Liver (tissue), 9 donors: ENCODE data around the gene PCDHGB3. TPM values are rescaled to one million over a fixed set of nuclear protein-coding genes. Genes with fewer than 3 reads are reported as not detected.
A peak's percentile ranks its signal among the peaks of the same experiment; 100 is the strongest.
"Not testable (repeated sequence)": the region's sequence is repeated elsewhere in the genome, so short reads cannot be mapped to it uniquely, and the experiment has no call there.

Experiments used
- DNase-seq: peaks from one replicate; pipeline ENCODE4 v3.0.0-alpha.2; 2017; ENCODE audit warnings: low spot score
- H3K27ac ChIP-seq, 2 donors: one replicate each; pipeline ENCODE4 v1.7.0; 2013; ENCODE audit warnings: inconsistent platforms in 2 of 2, low read length in 2 of 2, control low read depth in 1 of 2, low read depth in 1 of 2, mild to moderate bottlenecking in 1 of 2
- H3K27me3 ChIP-seq, 4 donors: one replicate each; pipeline versions ENCODE4 v1.6.1 to v1.7.0; 2013; ENCODE audit warnings: low read length in 3 of 4, inconsistent platforms in 1 of 4, mild to moderate bottlenecking in 1 of 4, moderate library complexity in 1 of 4; ENCODE audit not compliant: control insufficient read depth in 4 of 4, insufficient read depth in 4 of 4
- H3K36me3 ChIP-seq, 4 donors: one replicate each; pipeline versions ENCODE4 v1.6.1 to v1.7.0; 2013; ENCODE audit warnings: low read length in 3 of 4, mild to moderate bottlenecking in 3 of 4, low read depth in 1 of 4, moderate library complexity in 1 of 4; ENCODE audit not compliant: control insufficient read depth in 4 of 4, insufficient read depth in 3 of 4
- H3K4me1 ChIP-seq, 4 donors: one replicate each; pipeline versions ENCODE4 v1.6.1 to v1.7.0; 2013; ENCODE audit warnings: low read length in 3 of 4, mild to moderate bottlenecking in 3 of 4, moderate library complexity in 1 of 4; ENCODE audit not compliant: control insufficient read depth in 4 of 4, insufficient read depth in 4 of 4
- H3K4me3 ChIP-seq, 3 donors: one replicate each; pipeline versions ENCODE4 v1.6.1 to v1.7.0; 2013; ENCODE audit warnings: low read length in 3 of 3, control low read depth in 1 of 3, low read depth in 1 of 3, mild to moderate bottlenecking in 1 of 3
- H3K9ac ChIP-seq, 2 donors: one replicate each; pipeline ENCODE4 v1.7.0; 2013; ENCODE audit warnings: low read length in 2 of 2, mild to moderate bottlenecking in 2 of 2, moderate library complexity in 2 of 2, control low read depth in 1 of 2, low read depth in 1 of 2
- H3K9me3 ChIP-seq, 4 donors: one replicate each; pipeline versions ENCODE4 v1.6.1 to v1.7.0; 2013; ENCODE audit warnings: low read length in 3 of 4; ENCODE audit not compliant: control insufficient read depth in 4 of 4
- EGR1 ChIP-seq, 2 donors: IDR thresholded peaks; 2 replicates each; pipeline ENCODE4 v1.6.1; 2016 to 2018; ENCODE audit warnings: antibody characterized with exemption in 2 of 2, low read depth in 2 of 2
- FOXA1 ChIP-seq: IDR thresholded peaks from 2 replicates; pipeline ENCODE4 v1.6.1; 2016; ENCODE audit warnings: antibody characterized with exemption
- FOXA2 ChIP-seq: IDR thresholded peaks from 2 replicates; pipeline ENCODE4 v1.6.1; 2016; ENCODE audit warnings: antibody characterized with exemption
- GABPA ChIP-seq, 2 donors: IDR thresholded peaks in 1 of 2; conservative IDR thresholded peaks in 1 of 2; 2 replicates each; pipeline ENCODE4 v1.6.1; 2016; ENCODE audit warnings: antibody characterized with exemption in 2 of 2, mild to moderate bottlenecking in 1 of 2, moderate library complexity in 1 of 2
- HNF4G ChIP-seq: IDR thresholded peaks from 2 replicates; pipeline ENCODE4 v1.6.1; 2016; ENCODE audit warnings: antibody characterized with exemption
- JUND ChIP-seq, 2 donors: IDR thresholded peaks; 2 replicates each; pipeline ENCODE4 v1.6.1; 2016; ENCODE audit warnings: antibody characterized with exemption in 2 of 2
- NR2F2 ChIP-seq: IDR thresholded peaks from 2 replicates; pipeline ENCODE4 v1.6.1; 2016; ENCODE audit warnings: antibody characterized with exemption
- RAD21 ChIP-seq, 2 donors: IDR thresholded peaks; 2 replicates each; pipeline ENCODE4 v1.6.1; 2016; ENCODE audit warnings: antibody characterized with exemption in 2 of 2, mild to moderate bottlenecking in 2 of 2
- RXRA ChIP-seq, 2 donors: IDR thresholded peaks; 2 replicates each; pipeline ENCODE4 v1.6.1; 2017 to 2018; ENCODE audit warnings: antibody characterized with exemption in 2 of 2, mild to moderate bottlenecking in 1 of 2
- SP1 ChIP-seq: IDR thresholded peaks from 2 replicates; pipeline ENCODE4 v1.6.1; 2018; ENCODE audit warnings: antibody characterized with exemption, mild to moderate bottlenecking
- YY1 ChIP-seq: IDR thresholded peaks from 2 replicates; pipeline ENCODE4 v1.6.1; 2016; ENCODE audit warnings: antibody characterized with exemption, mild to moderate bottlenecking
- WGBS: extraction: QIAGEN DNeasy Blood & Tissue Kit; methylation state at CpG from one replicate; pipeline ENCODE4 v1.1.7; 2013; 5-methylcytosine and 5-hydroxymethylcytosine counted together
- polyA plus RNA-seq, 2 donors: library from polyadenylated mRNA; stranded (reverse) in 1 of 2; unstranded in 1 of 2; fragments of 200-250 nt in 1 of 2; fragments of >200 nt in 1 of 2; fragmentation: Nextera tagmentation in 1 of 2; extraction: Ambion mirVana in 1 of 2; gene quantifications; one replicate each; pipeline versions ENCODE4 v1.2.1 to v1.2.3, GENCODE V29; 2013 to 2015
- total RNA-seq, 2 donors: library from RNA; depleted of rRNA; stranded (reverse); fragments of >200 nt; gene quantifications; one replicate each; pipeline ENCODE4 v1.2.3, GENCODE V29; 2014
- TF ChIP-seq, protein P1 (sequence below): fragments of 150-350 bp; IDR thresholded peaks from 2 replicates; pipeline ENCODE4 v1.5.1; 2017; ENCODE audit warnings: improper control_type of control experiment, low read depth, low read length; ENCODE audit not compliant: missing input control
- TF ChIP-seq, protein P2 (sequence below): IDR thresholded peaks from 2 replicates; pipeline ENCODE4 v1.6.1; 2016; ENCODE audit warnings: antibody characterized with exemption, mild to moderate bottlenecking
- TF ChIP-seq, protein P3 (sequence below): IDR thresholded peaks from 2 replicates; pipeline ENCODE4 v1.6.1; 2016; ENCODE audit warnings: antibody characterized with exemption
- TF ChIP-seq, protein P4 (sequence below): IDR thresholded peaks from 2 replicates; pipeline ENCODE4 v1.6.1; 2016; ENCODE audit warnings: antibody characterized with exemption
- donor health status: healthy.
- donor health status: healthy.
- donor health status: healthy.
- donor health status: healthy.
- donor health status: healthy.

The PCDHGB3 gene
- total and polyA plus RNA-seq, 4 donors: 0.07 to 1.2 (median 0.37) TPM; not detected in 1

- 7% methylated on average over 24 of the region's 43 CpGs for WGBS
- Histone ChIP-seq H3K4me3 (peak within 1 kb of the TSS; percentile 41 to 54 (median 45)), H3K9me3 (peaks cover 20 to 67% (median 36%) of the 10 kb centered on the region in 4 donors)
- H3K4me1 ChIP-seq, H3K36me3 ChIP-seq, H3K27ac ChIP-seq, DNase-seq, H3K9ac ChIP-seq, H3K27me3 ChIP-seq: not testable (repeated sequence)
- TF ChIP-seq, protein P1, sequence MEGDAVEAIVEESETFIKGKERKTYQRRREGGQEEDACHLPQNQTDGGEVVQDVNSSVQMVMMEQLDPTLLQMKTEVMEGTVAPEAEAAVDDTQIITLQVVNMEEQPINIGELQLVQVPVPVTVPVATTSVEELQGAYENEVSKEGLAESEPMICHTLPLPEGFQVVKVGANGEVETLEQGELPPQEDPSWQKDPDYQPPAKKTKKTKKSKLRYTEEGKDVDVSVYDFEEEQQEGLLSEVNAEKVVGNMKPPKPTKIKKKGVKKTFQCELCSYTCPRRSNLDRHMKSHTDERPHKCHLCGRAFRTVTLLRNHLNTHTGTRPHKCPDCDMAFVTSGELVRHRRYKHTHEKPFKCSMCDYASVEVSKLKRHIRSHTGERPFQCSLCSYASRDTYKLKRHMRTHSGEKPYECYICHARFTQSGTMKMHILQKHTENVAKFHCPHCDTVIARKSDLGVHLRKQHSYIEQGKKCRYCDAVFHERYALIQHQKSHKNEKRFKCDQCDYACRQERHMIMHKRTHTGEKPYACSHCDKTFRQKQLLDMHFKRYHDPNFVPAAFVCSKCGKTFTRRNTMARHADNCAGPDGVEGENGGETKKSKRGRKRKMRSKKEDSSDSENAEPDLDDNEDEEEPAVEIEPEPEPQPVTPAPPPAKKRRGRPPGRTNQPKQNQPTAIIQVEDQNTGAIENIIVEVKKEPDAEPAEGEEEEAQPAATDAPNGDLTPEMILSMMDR: peak; percentile 64
- peak; percentile 68 to 73 for TF ChIP-seq RAD21 (IDR thresholded peaks at IDR 0.05)
These were observed 27.9 kb downstream of the PCDHGB3 start, which contains the start of gene PCDHGB5 for GRCh38 chr5:141397756-141398551. TSS of gene PCDHGB5 (plus strand) at chr5:141397947. CDS start at chr5:141398128, 181 bp downstream.

DNA sequence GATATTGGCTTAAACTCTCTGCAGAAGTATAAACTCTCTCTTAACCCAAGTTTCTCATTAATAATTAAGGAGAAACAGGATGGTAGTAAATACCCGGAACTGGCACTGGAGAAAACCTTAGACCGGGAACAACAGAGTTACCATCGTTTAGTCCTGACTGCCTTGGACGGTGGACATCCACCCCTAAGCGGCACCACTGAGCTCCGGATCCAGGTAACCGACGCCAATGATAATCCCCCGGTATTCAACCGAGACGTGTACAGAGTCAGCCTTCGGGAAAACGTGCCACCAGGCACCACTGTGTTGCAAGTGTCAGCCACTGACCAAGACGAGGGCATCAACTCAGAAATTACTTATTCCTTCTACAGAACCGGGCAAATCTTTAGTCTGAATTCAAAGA, 28.6 kb downstream of the PCDHGB3 start:
- Histone ChIP-seq H3K36me3 (no peaks in the 10 kb centered on the region), H3K4me1 (peaks cover 0 to 4% (median 0%) of the 10 kb centered on the region in 4 donors), H3K27me3 (peaks cover 0 to 3% (median 0%) of the 10 kb centered on the region in 4 donors), H3K27ac (no peak overlapping the region), H3K9me3 (peaks cover 15 to 68% (median 35%) of the 10 kb centered on the region in 4 donors), H3K4me3 (peak overlapping the region in 2 of 3 donors; percentile 41 to 54), H3K9ac (no peak overlapping the region)
- TF ChIP-seq FOXA2 (no peak), NR2F2 (no peak), HNF4G (no peak), RXRA (IDR thresholded peaks at IDR 0.05) (no peak), EGR1 (IDR thresholded peaks at IDR 0.05; ENCODE audit: low read depth in 2 of 2) (no peak), GABPA (IDR thresholded peaks at IDR 0.05 in 1 of 2, conservative IDR thresholded peaks at IDR 0.05 in 1 of 2) (no peak), YY1 (no peak), FOXA1 (no peak), RAD21 (IDR thresholded peaks at IDR 0.05) (no peak), SP1 (no peak), JUND (IDR thresholded peaks at IDR 0.05) (no peak)
- TF ChIP-seq, protein P1: no peak
- TF ChIP-seq, protein P2, sequence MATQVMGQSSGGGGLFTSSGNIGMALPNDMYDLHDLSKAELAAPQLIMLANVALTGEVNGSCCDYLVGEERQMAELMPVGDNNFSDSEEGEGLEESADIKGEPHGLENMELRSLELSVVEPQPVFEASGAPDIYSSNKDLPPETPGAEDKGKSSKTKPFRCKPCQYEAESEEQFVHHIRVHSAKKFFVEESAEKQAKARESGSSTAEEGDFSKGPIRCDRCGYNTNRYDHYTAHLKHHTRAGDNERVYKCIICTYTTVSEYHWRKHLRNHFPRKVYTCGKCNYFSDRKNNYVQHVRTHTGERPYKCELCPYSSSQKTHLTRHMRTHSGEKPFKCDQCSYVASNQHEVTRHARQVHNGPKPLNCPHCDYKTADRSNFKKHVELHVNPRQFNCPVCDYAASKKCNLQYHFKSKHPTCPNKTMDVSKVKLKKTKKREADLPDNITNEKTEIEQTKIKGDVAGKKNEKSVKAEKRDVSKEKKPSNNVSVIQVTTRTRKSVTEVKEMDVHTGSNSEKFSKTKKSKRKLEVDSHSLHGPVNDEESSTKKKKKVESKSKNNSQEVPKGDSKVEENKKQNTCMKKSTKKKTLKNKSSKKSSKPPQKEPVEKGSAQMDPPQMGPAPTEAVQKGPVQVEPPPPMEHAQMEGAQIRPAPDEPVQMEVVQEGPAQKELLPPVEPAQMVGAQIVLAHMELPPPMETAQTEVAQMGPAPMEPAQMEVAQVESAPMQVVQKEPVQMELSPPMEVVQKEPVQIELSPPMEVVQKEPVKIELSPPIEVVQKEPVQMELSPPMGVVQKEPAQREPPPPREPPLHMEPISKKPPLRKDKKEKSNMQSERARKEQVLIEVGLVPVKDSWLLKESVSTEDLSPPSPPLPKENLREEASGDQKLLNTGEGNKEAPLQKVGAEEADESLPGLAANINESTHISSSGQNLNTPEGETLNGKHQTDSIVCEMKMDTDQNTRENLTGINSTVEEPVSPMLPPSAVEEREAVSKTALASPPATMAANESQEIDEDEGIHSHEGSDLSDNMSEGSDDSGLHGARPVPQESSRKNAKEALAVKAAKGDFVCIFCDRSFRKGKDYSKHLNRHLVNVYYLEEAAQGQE: no peak
- TF ChIP-seq, protein P3, sequence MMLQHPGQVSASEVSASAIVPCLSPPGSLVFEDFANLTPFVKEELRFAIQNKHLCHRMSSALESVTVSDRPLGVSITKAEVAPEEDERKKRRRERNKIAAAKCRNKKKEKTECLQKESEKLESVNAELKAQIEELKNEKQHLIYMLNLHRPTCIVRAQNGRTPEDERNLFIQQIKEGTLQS: no peak
- TF ChIP-seq, protein P4, sequence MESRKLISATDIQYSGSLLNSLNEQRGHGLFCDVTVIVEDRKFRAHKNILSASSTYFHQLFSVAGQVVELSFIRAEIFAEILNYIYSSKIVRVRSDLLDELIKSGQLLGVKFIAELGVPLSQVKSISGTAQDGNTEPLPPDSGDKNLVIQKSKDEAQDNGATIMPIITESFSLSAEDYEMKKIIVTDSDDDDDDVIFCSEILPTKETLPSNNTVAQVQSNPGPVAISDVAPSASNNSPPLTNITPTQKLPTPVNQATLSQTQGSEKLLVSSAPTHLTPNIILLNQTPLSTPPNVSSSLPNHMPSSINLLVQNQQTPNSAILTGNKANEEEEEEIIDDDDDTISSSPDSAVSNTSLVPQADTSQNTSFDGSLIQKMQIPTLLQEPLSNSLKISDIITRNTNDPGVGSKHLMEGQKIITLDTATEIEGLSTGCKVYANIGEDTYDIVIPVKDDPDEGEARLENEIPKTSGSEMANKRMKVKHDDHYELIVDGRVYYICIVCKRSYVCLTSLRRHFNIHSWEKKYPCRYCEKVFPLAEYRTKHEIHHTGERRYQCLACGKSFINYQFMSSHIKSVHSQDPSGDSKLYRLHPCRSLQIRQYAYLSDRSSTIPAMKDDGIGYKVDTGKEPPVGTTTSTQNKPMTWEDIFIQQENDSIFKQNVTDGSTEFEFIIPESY: no peak
- 25% methylated on average over 15 of the region's 15 CpGs for WGBS
- DNase-seq: no peak
